AG09319 (cell line): ENCODE data around the gene ELP1.

Source experiments
- DNase-seq: peaks from one replicate; pipeline ENCODE4 v3.0.0-alpha.2; 2010; ENCODE audit warnings: low read depth; ENCODE audit errors: extremely low read depth
- CTCF ChIP-seq: IDR thresholded peaks from 2 replicates; pipeline ENCODE4 v1.5.1; 2011; ENCODE audit warnings: low read depth, mild to moderate bottlenecking, inconsistent platforms, low read length, moderate library complexity

Gene ELP1

DNA sequence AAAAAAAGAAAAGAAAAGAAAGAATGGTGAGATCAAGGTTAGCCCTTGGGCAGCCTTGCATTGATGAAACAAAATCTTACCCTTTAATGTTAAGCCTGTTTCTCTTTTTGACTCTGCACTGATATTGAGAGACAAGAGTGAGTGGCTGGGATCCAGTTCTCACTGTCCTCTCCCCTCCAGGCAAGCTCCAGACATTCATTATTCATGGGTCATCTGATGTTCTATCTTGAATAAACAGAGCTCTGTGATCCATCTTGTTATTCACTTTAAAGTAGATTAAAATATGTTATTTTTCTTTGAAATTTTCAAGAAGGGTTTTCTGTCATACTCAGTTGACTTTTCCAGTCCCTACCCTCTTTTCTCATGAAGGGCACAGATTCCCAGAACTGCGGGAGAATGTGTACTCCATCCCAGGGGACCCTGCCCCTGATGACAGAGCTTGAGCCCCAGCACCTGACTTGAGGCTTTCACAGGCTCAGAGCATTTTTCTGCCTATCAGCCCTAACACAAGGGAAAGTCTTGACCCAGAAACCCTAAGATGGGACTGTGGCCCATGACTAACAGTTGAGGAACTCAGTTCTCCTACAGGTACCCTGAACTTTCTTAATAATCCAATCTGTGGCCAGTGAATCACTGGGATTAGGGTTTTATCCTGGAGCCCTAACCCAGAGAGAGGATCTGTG lies 102.3 kb downstream of the ELP1 start:
- TF ChIP-seq CTCF, result no peak
- no peak for DNase-seq

- TF ChIP-seq CTCF, result no peak
- DNase-seq, result no peak
Observed at GRCh38 chr9:108830272-108830671, 103.7 kb downstream of the ELP1 start.

DNA sequence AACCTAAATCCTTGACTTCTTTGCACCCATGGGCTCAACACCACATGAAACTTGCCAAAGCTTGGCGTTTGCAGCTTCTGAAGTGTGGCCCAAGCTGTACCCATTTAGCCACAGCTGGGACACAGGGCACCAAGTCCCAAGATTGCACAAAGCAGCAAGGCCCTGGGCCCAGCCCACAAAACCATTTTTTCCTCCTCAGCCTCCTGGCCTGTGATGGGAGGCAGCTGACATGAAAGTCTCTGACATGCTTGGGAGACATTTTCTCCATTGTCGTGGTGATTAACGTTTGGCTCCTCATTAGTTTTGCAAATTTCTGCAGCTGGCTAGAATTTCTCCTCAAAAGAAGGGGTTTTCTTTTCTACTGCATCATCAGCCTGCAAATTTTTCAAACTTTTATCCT lies 110.1 kb downstream of the ELP1 start:
- DNase-seq, result no peak
- no peak for TF ChIP-seq CTCF
